ENCODE results near the gene GSG1L2.

DNA sequence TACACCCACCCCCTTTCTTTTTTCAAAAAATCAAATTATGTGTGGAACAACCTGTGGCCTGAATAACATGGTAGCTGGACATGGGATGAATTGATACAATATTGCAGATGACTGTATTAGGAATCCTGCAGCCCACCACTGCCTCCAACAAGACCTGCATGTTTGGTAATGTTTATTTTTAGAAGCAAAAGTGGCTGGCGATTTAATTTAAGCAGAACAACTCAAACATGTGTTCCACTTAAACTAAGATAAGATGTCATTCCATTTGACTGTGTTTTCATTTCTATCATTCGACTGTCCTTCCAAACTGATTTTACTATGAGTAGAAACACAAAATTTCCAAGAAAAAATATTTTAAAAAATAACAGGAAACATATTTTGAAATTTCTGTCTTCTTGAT is 20.4 kb downstream of the GSG1L2 start:
- no peak for TF ChIP-seq CTCF (IDR thresholded peaks at IDR 0.05)
- TF ChIP-seq POLR2A (IDR thresholded peaks at IDR 0.05) = no peak
